Heart right ventricle (tissue), 16 donors: ENCODE data around the gene NHLRC4. TPM values are rescaled to one million over a fixed set of nuclear protein-coding genes. Genes with fewer than 3 reads are reported as not detected.

Experiments used
- ATAC-seq, 8 donors: fragments of 200-7000 bp; cut with Tn5 transposase; one replicate each; pipeline ENCODE4 v1.9.1; 2020; ENCODE audit warnings: mild to moderate bottlenecking in 8 of 8, moderate library complexity in 8 of 8, moderate number of reproducible peaks in 1 of 8
- DNase-seq, 2 donors: peaks; one replicate each; pipeline ENCODE4 v3.0.0-alpha.2; 2020
- H3K27ac ChIP-seq, 10 donors: fragments of 200-600 bp; sonication (generic) in 2 of 10; one replicate each; pipeline versions ENCODE4 v1.5.0 to v1.8.0; 2020 to 2022; ENCODE audit warnings: mild to moderate bottlenecking in 3 of 10
- H3K27me3 ChIP-seq, 7 donors: fragments of 200-600 bp; one replicate each; pipeline ENCODE4 v1.8.0; 2021 to 2022; ENCODE audit warnings: mild to moderate bottlenecking in 2 of 7
- H3K36me3 ChIP-seq, 9 donors: fragments of 200-600 bp; sonication (generic) in 1 of 9; one replicate each; pipeline versions ENCODE4 v1.5.0 to v1.8.0; 2020 to 2022; ENCODE audit warnings: mild to moderate bottlenecking in 2 of 9
- H3K4me1 ChIP-seq, 9 donors: fragments of 200-600 bp; sonication (generic) in 1 of 9; one replicate each; pipeline versions ENCODE4 v1.5.0 to v1.8.0; 2020 to 2022; ENCODE audit warnings: mild to moderate bottlenecking in 4 of 9
- H3K4me3 ChIP-seq, 10 donors: fragments of 200-600 bp; sonication (generic) in 2 of 10; one replicate each; pipeline versions ENCODE4 v1.5.0 to v1.8.0; 2020 to 2022; ENCODE audit warnings: mild to moderate bottlenecking in 7 of 10, moderate library complexity in 2 of 10
- H3K9me3 ChIP-seq, 11 donors: fragments of 200-600 bp in 10 of 11; sonication (generic) in 2 of 11; one replicate each; pipeline versions ENCODE4 v1.5.0 to v1.8.0; 2013 to 2022; ENCODE audit warnings: mild to moderate bottlenecking in 2 of 11, control low read depth in 1 of 11, moderate library complexity in 1 of 11
- CTCF ChIP-seq, 9 donors: fragments of 200-600 bp; sonication (generic) in 2 of 9; IDR thresholded peaks; one replicate each; pipeline versions ENCODE4 v1.5.0 to v1.8.0; 2021 to 2022; ENCODE audit warnings: antibody characterized with exemption in 9 of 9, mild to moderate bottlenecking in 5 of 9, moderate library complexity in 1 of 9
- WGBS, 2 donors: extraction: QIAGEN DNeasy Blood & Tissue Kit; methylation state at CpG; one replicate each; pipeline ENCODE4 v1.1.7; 2013; ENCODE audit warnings: inconsistent platforms in 1 of 2; 5-methylcytosine and 5-hydroxymethylcytosine counted together
- intact Hi-C, 10 donors: fragments of 100-400 bp; cut with DNase I; formaldehyde crosslinking; loops; one replicate each; pipeline versions ENCODE4 v1.11.1 to v1.14.2; 2022
- polyA plus RNA-seq, 2 donors: library from polyadenylated mRNA; stranded (reverse); fragments of 200-250 nt; gene quantifications; one replicate each; pipeline ENCODE4 v1.2.3, GENCODE V29; 2013
- total RNA-seq, 10 donors: library from RNA; stranded (reverse); fragmentation: NEBNext Ultra II Directional in 3 of 10; extraction: Animal tissue kit (Norgen Biotek cat#: 25700) in 3 of 10; gene quantifications; one replicate each; pipeline versions ENCODE4 v1.2.1 to v1.2.4, GENCODE V29; 2021 to 2023
- donor health status: Arrhythmogenic right ventricular cardiomyopathy.
- donor health status: ischemic (EF 13 %, LVEDD 7.1; RV severe dilation, severe dysfunction).
- donor health status: healthy with polysubstance abuse.
- donor health status: DM: no; HTN: yes; CAD: no.
- donor health status: DM: no; HTN: no; CAD: no.
- donor health status: ischemic (EF 25% LVEDD 6.9; RV normal size, moderate dysfunction).
- donor health status: ischemic (EF 25% LVEDD 5.7; RV mildly dilated, moderate dysfunction).
- donor health status: healthy.
- donor health status: DM: yes; HTN: yes; CAD: no.
- donor health status: Ischemic cardiomyopathy.
- donor health status: ischemic (EF 35%, LVEDD 5.7; RV mildly dilated, moderate dysfunction).
- donor health status: nonischemic (EF 11% LVEDD 7.7; RV severe dilation, severe dysfunction).
- donor health status: DM: yes; HTN: yes; CAD: no.
- donor health status: PGD.
- donor health status: ischemic (EF 29% LVEDD 5.4; RV normal size, mild dysfunction).
- donor health status: nonischemic (EF 23%, LVEDD 6.1; RV moderate dilation, normal function).

NHLRC4 gene
- total and polyA plus RNA-seq, 12 donors: 0.12 to 0.75 (median 0.54) TPM; not detected in 2

GRCh38 chr16:563072-563644 is 3.6 kb upstream of the NHLRC4 start:
- H3K36me3 ChIP-seq: no peaks in the 10 kb centered on the region
- no peaks in the 10 kb centered on the region for H3K9me3 ChIP-seq
- DNase-seq (no peak), ATAC-seq (no peak)
- no peak overlapping the region for H3K4me3 ChIP-seq
- peaks cover 5 to 54% (median 40%) of the 10 kb centered on the region in 7 donors for H3K27me3 ChIP-seq
- no peak overlapping the region for H3K27ac ChIP-seq
- 87 to 89% methylated on average over 30 of the region's 30 CpGs for WGBS, 2 donors
- peaks cover 18 to 37% (median 31%) of the 10 kb centered on the region in 9 donors for H3K4me1 ChIP-seq
- intact Hi-C loops: no loop called here
- TF ChIP-seq CTCF (IDR thresholded peaks at IDR 0.05): no peak

GRCh38 chr16:564690-565418 is 2.0 kb upstream of the NHLRC4 start:
- peaks cover 0 to 38% (median 23%) of the 10 kb centered on the region in 7 donors for H3K27me3 ChIP-seq
- intact Hi-C loops: loop anchor here in 1 of 10 donors (5.0 kb wide), 1 partner anchor 38 kb away; the partner anchor contains the start of gene CAPN15
- ATAC-seq: no peak

GRCh38 chr16:565419-566330 is 1.1 kb upstream of the NHLRC4 start:
- TF ChIP-seq CTCF (IDR thresholded peaks at IDR 0.05): no peak
- no peak for DNase-seq
- no peak for ATAC-seq
- 47 to 48% methylated on average over 35 of the region's 35 CpGs for WGBS, 2 donors
- Histone ChIP-seq H3K4me3 (peak overlapping the region in 1 of 10 donors; percentile 48), H3K27me3 (peaks cover 0 to 32% (median 18%) of the 10 kb centered on the region in 7 donors), H3K9me3 (no peaks in the 10 kb centered on the region), H3K36me3 (no peaks in the 10 kb centered on the region), H3K27ac (peak overlapping the region in 1 of 10 donors; percentile 73), H3K4me1 (peaks cover 18 to 48% (median 41%) of the 10 kb centered on the region in 9 donors)
- intact Hi-C loops: loop anchor here in 1 of 10 donors (5.0 kb wide), 1 partner anchor 38 kb away; the partner anchor contains the start of gene CAPN15

More at GRCh38 chr16:564690-565418, 2.0 kb upstream of the NHLRC4 start:
- no peak for DNase-seq
- no peaks in the 10 kb centered on the region for H3K36me3 ChIP-seq
- WGBS, 2 donors: 88 to 93% methylated on average over 40 to 42 of the region's 42 CpGs
- no peak for TF ChIP-seq CTCF (IDR thresholded peaks at IDR 0.05)
- H3K4me1 ChIP-seq: peaks cover 18 to 42% (median 37%) of the 10 kb centered on the region in 9 donors
- H3K9me3 ChIP-seq: no peaks in the 10 kb centered on the region
- no peak overlapping the region for H3K27ac ChIP-seq
- no peak overlapping the region for H3K4me3 ChIP-seq
